Measurements from ENCODE around the gene ANKRD24. TPM values are rescaled to one million over a fixed set of nuclear protein-coding genes. Genes with fewer than 3 reads are reported as not detected.
"Not testable (repeated sequence)": the region's sequence is repeated elsewhere in the genome, so short reads cannot be mapped to it uniquely, and the experiment has no call there.

The ANKRD24 gene
- total RNA-seq, result under 1 TPM; 0.89 to 0.90 TPM
- 0.48 TPM for polyA plus RNA-seq

- Mint-ChIP-seq H3K27me3 (peaks cover 0 to 8% of the 10 kb centered on the region in 2 donors), H3K9me3 (no peaks in the 10 kb centered on the region), H3K27ac (peak within 1 kb of the TSS; percentile 93 to 98 (median 96)), H3K36me3 (peaks cover 0 to 29% (median 2%) of the 10 kb centered on the region in 3 donors), H3K4me1 (peaks cover 28 to 44% (median 35%) of the 10 kb centered on the region in 3 donors), H3K4me3 (peak within 1 kb of the TSS; percentile 94 to 99 (median 97))
- Histone ChIP-seq H3K36me3 (ENCODE audit: insufficient read depth, low read length) (no peaks in the 10 kb centered on the region), H3K9me3 (ENCODE audit: low read length) (no peaks in the 10 kb centered on the region), H3K4me1 (ENCODE audit: insufficient read depth, low read length) (peaks cover 22% of the 10 kb centered on the region), H3K27ac (ENCODE audit: low read depth, low read length) (peak within 1 kb of the TSS; percentile 84), H3K27me3 (ENCODE audit: insufficient read depth, low read length, poor library complexity, severe bottlenecking) (no peaks in the 10 kb centered on the region), H3K4me3 (ENCODE audit: low read length) (peak within 1 kb of the TSS; percentile 99)
- ChIA-PET POLR2A (no interaction called here), CTCF (no interaction called here)
- DNase-seq, result peak; percentile 94 to 98 (median 94)
These were observed at the start of gene ANKRD24, which contains the start of gene SIRT6 for GRCh38 chr19:4182084-4182810. TSS of gene ANKRD24 (plus strand) at chr19:4182689. CDS start at chr19:4186426, 3,737 bp downstream. TSS of gene SIRT6 (minus strand) at chr19:4182563. CDS start at chr19:4182539, 24 bp downstream.

GRCh38 chr19:4134351-4134750, 48.1 kb upstream of the ANKRD24 start:
- H3K36me3 Mint-ChIP-seq, result no peaks in the 10 kb centered on the region
- H3K27ac ChIP-seq (ENCODE audit: low read depth, low read length), result no peak overlapping the region
- POLR2A ChIA-PET, result no interaction called here

GRCh38 chr19:4135386-4135785, 47.1 kb upstream of the ANKRD24 start:
- H3K27me3 ChIP-seq (ENCODE audit: insufficient read depth, low read length, poor library complexity, severe bottlenecking); H3K27me3 Mint-ChIP-seq; DNase-seq; H3K9me3 ChIP-seq (ENCODE audit: low read length); H3K27ac ChIP-seq (ENCODE audit: low read depth, low read length); H3K9me3 Mint-ChIP-seq; POLR2A ChIA-PET; H3K4me3 Mint-ChIP-seq; H3K36me3 ChIP-seq (ENCODE audit: insufficient read depth, low read length); H3K4me1 ChIP-seq (ENCODE audit: insufficient read depth, low read length); H3K36me3 Mint-ChIP-seq; H3K27ac Mint-ChIP-seq; H3K4me3 ChIP-seq (ENCODE audit: low read length): not testable (repeated sequence)
- CTCF ChIA-PET, result interaction anchor here (1.4 kb wide), 1 partner anchor 150 kb away, joined by 3 read pairs; the partner anchor contains the start of gene EEF2
- H3K4me1 Mint-ChIP-seq, result peaks cover 6 to 10% (median 9%) of the 10 kb centered on the region in 3 donors

More at GRCh38 chr19:4134351-4134750, 48.1 kb upstream of the ANKRD24 start:
- DNase-seq, result no peak
- Mint-ChIP-seq H3K4me3 (no peak overlapping the region), H3K27me3 (peaks cover 7 to 9% of the 10 kb centered on the region in 2 donors), H3K27ac (no peak overlapping the region), H3K4me1 (peaks cover 0 to under 1% (median 0%) of the 10 kb centered on the region in 3 donors), H3K9me3 (no peaks in the 10 kb centered on the region)
- CTCF ChIA-PET, result interaction anchor here (1.0 to 1.4 kb wide), 2 partner anchors 30 to 149 kb away, joined by 3 read pairs; partner anchors contain the start of gene EEF2
- H3K4me1 ChIP-seq (ENCODE audit: insufficient read depth, low read length), result no peaks in the 10 kb centered on the region
- no peaks in the 10 kb centered on the region for H3K36me3 ChIP-seq (ENCODE audit: insufficient read depth, low read length)
- H3K9me3 ChIP-seq (ENCODE audit: low read length), result no peaks in the 10 kb centered on the region
- H3K27me3 ChIP-seq (ENCODE audit: insufficient read depth, low read length, poor library complexity, severe bottlenecking), result no peaks in the 10 kb centered on the region
- no peak overlapping the region for H3K4me3 ChIP-seq (ENCODE audit: low read length)

- ChIA-PET POLR2A (no interaction called here), CTCF (interaction anchor here (5.5 kb wide), 1 partner anchor 148 kb away, joined by 46 read pairs; no protein-coding TSS in a partner anchor)
- peaks cover 9% of the 10 kb centered on the region for H3K4me1 ChIP-seq (ENCODE audit: insufficient read depth, low read length)
- no peak overlapping the region for H3K27ac ChIP-seq (ENCODE audit: low read depth, low read length)
- DNase-seq, result no peak
- no peaks in the 10 kb centered on the region for H3K36me3 ChIP-seq (ENCODE audit: insufficient read depth, low read length)
- peaks cover 8 to 12% (median 11%) of the 10 kb centered on the region in 3 donors for H3K4me1 Mint-ChIP-seq
- H3K9me3 Mint-ChIP-seq, result no peaks in the 10 kb centered on the region
- no peak overlapping the region for H3K27ac Mint-ChIP-seq
- no peaks in the 10 kb centered on the region for H3K9me3 ChIP-seq (ENCODE audit: low read length)
- no peaks in the 10 kb centered on the region for H3K36me3 Mint-ChIP-seq
- no peak overlapping the region for H3K4me3 ChIP-seq (ENCODE audit: low read length)
- H3K4me3 Mint-ChIP-seq, result no peak overlapping the region
- no peaks in the 10 kb centered on the region for H3K27me3 ChIP-seq (ENCODE audit: insufficient read depth, low read length, poor library complexity, severe bottlenecking)
- peaks cover 0 to 5% of the 10 kb centered on the region in 2 donors for H3K27me3 Mint-ChIP-seq
These were observed 45.8 kb upstream of the ANKRD24 start for GRCh38 chr19:4136680-4137088.

GRCh38 chr19:4138445-4138844, 44.0 kb upstream of the ANKRD24 start:
- H3K4me3 Mint-ChIP-seq, result no peak overlapping the region
- Histone ChIP-seq H3K4me3 (ENCODE audit: low read length) (no peak overlapping the region), H3K27me3 (ENCODE audit: insufficient read depth, low read length, poor library complexity, severe bottlenecking) (no peaks in the 10 kb centered on the region), H3K36me3 (ENCODE audit: insufficient read depth, low read length) (no peaks in the 10 kb centered on the region), H3K4me1 (ENCODE audit: insufficient read depth, low read length) (peaks cover 9% of the 10 kb centered on the region), H3K27ac (ENCODE audit: low read depth, low read length) (no peak overlapping the region), H3K9me3 (ENCODE audit: low read length) (no peaks in the 10 kb centered on the region)
- peaks cover 8 to 12% (median 11%) of the 10 kb centered on the region in 3 donors for H3K4me1 Mint-ChIP-seq
- no peak for DNase-seq
- no peaks in the 10 kb centered on the region for H3K9me3 Mint-ChIP-seq
- no peak overlapping the region for H3K27ac Mint-ChIP-seq
- H3K36me3 Mint-ChIP-seq, result no peaks in the 10 kb centered on the region
- peaks cover under 1 to 9% of the 10 kb centered on the region in 2 donors for H3K27me3 Mint-ChIP-seq
- POLR2A ChIA-PET, result no interaction called here
- CTCF ChIA-PET, result interaction anchor here (1.9 to 5.5 kb wide), 2 partner anchors 76 to 149 kb away, joined by 5 to 46 read pairs; no protein-coding TSS in a partner anchor

- no peaks in the 10 kb centered on the region for H3K36me3 ChIP-seq (ENCODE audit: insufficient read depth, low read length)
- H3K27me3 Mint-ChIP-seq, result peaks cover 7 to 15% of the 10 kb centered on the region in 2 donors
- peaks cover 9% of the 10 kb centered on the region for H3K4me1 ChIP-seq (ENCODE audit: insufficient read depth, low read length)
- POLR2A ChIA-PET, result interaction anchor here (0.5 to 1.8 kb wide), 10 partner anchors 35 to 740 kb away, joined by 3 to 10 read pairs (median 4); partner anchors contain the start of genes EEF2 and PIAS4
- peak; percentile 71 to 87 (median 82) for DNase-seq
- peak overlapping the region in 6 of 7 donors; percentile 19 to 67 (median 34) for H3K4me3 Mint-ChIP-seq
- H3K4me3 ChIP-seq (ENCODE audit: low read length), result no peak overlapping the region
- no peaks in the 10 kb centered on the region for H3K9me3 Mint-ChIP-seq
- CTCF ChIA-PET, result interaction anchor here (0.6 to 5.5 kb wide), 34 partner anchors 9 to 1688 kb away, joined by 3 to 46 read pairs (median 5); partner anchors contain the start of genes CREB3L3, EEF2 and PIAS4
- H3K27ac ChIP-seq (ENCODE audit: low read depth, low read length), result no peak overlapping the region
- peak overlapping the region in 6 of 8 donors; percentile 1 to 92 (median 71) for H3K27ac Mint-ChIP-seq
- no peaks in the 10 kb centered on the region for H3K36me3 Mint-ChIP-seq
- no peaks in the 10 kb centered on the region for H3K27me3 ChIP-seq (ENCODE audit: insufficient read depth, low read length, poor library complexity, severe bottlenecking)
- no peaks in the 10 kb centered on the region for H3K9me3 ChIP-seq (ENCODE audit: low read length)
- H3K4me1 Mint-ChIP-seq, result peaks cover 8 to 12% (median 11%) of the 10 kb centered on the region in 3 donors
These were observed 42.8 kb upstream of the ANKRD24 start for GRCh38 chr19:4139614-4140236.

GRCh38 chr19:4140237-4140711, 42.2 kb upstream of the ANKRD24 start:
- H3K27me3 ChIP-seq (ENCODE audit: insufficient read depth, low read length, poor library complexity, severe bottlenecking), result no peaks in the 10 kb centered on the region
- H3K9me3 ChIP-seq (ENCODE audit: low read length), result no peaks in the 10 kb centered on the region
- peaks cover 8 to 15% of the 10 kb centered on the region in 2 donors for H3K27me3 Mint-ChIP-seq
- ChIA-PET CTCF (interaction anchor here (0.6 to 5.5 kb wide), 34 partner anchors 9 to 1687 kb away, joined by 3 to 46 read pairs (median 5); partner anchors contain the start of genes CREB3L3, EEF2 and PIAS4), POLR2A (interaction anchor here (0.6 to 1.8 kb wide), 9 partner anchors 36 to 740 kb away, joined by 3 to 8 read pairs (median 3); partner anchors contain the start of genes EEF2 and PIAS4)
- H3K27ac Mint-ChIP-seq, result peak overlapping the region in 4 of 8 donors; percentile 3 to 62 (median 36)
- H3K4me1 ChIP-seq (ENCODE audit: insufficient read depth, low read length), result peaks cover 9% of the 10 kb centered on the region
- no peaks in the 10 kb centered on the region for H3K36me3 ChIP-seq (ENCODE audit: insufficient read depth, low read length)
- H3K4me1 Mint-ChIP-seq, result peaks cover 8 to 12% (median 11%) of the 10 kb centered on the region in 3 donors
- H3K36me3 Mint-ChIP-seq, result no peaks in the 10 kb centered on the region
- H3K4me3 Mint-ChIP-seq, result peak overlapping the region in 3 of 7 donors; percentile 19 to 34 (median 28)
- H3K9me3 Mint-ChIP-seq, result no peaks in the 10 kb centered on the region
- H3K27ac ChIP-seq (ENCODE audit: low read depth, low read length), result no peak overlapping the region
- no peak overlapping the region for H3K4me3 ChIP-seq (ENCODE audit: low read length)
- peak in 2 of 5 donors; percentile 9 to 21 for DNase-seq

Measured in CD8-positive, alpha-beta memory T cell (primary cell).